ENCODE measurements around the gene ANO7. TPM values are rescaled to one million over a fixed set of nuclear protein-coding genes. Genes with fewer than 3 reads are reported as not detected.
"Not testable (repeated sequence)": the region's sequence is repeated elsewhere in the genome, so short reads cannot be mapped to it uniquely, and the experiment has no call there.

The ANO7 gene
- total RNA-seq, 1 donor from 2014 or later = 0.52 TPM

DNA sequence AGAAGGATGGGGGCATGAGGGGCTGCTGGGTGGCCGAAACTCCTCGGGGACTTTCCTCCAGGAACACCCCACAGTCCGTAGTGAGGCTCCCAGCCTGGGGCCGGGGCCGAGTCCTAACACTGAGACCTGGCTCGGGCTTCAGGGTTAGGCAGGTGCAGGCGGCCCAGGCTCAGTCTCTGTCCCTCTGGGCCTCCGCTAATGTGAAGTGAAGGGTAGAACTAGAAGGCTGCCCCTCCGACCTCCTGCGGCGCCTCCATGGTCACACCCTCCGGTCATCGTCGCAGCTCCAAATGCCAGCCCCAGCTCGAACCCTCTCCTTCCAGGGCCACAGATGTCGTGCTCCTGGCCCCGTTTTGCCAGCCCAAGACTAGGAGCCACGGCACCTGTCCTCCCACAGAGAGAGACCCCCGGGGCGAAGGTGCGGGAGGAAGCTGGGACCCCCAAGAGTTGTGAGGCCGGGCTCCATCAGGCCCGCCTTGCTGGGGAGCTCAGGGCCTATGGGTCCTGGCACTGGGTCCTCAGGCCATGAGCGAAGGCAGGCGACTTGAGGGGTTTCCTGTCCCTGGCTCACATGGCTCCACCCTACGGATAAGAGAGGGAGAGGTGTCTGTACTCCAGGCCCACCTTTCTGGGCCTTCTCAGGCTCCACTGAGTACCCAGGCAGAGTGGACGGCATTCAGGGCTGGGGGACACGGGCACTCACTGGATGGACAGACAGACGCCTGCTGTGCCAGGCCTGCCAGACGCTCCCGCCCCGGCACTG lies 797 bp downstream of the ANO7 start:
- intact Hi-C loops (cut with micrococcal nuclease) = no loop called here

DNA sequence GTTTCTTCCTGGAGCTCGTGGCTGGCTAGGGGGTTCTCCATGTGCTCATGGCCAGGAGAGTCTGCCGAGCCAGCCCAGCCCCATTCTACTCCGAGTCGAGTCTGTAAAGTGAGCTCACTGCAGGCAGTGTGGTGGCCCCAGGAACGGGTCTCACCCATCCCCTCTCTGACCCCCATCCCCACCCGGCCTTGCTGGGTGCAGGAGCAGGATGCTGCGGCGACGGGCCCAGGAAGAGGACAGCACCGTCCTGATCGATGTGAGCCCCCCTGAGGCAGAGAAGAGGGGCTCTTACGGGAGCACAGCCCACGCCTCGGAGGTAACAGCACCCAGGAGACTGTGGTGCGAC lies 1.4 kb downstream of the ANO7 start:
- intact Hi-C loops (cut with micrococcal nuclease) = no loop called here

DNA sequence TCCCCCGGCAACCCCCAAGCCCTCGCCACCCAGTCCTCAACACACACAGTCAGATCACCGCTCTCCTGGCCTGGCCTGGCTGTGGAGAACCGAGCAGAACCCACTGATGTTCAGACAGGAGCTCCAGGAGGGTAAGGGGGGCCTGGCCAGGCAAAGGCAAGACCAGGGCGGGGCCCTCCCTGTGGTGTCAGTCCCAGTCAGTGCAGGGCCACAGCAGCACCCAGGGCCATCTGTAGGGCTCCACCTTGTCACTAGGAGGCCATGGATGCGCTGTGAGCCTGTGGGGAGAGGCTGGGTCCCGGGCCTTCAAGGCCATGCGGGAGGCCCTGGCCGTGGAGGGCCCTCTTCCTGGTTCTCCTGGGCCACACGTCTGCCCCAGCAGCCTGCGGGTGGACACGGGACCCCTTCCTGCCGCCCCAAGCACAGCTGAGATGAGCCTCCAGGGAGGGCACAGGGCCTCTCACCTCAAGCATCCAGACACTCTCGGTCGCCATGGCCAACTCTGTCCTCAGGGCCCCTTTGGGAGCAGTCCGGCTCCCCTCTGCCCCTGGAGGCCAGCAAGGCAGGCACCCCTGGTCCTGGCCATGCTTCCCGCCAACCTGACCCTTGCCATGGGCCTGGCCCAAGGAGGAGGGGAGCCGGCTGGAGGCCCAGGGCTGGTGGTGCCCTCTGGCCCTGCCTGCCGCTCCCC lies 2.0 kb downstream of the ANO7 start:
- intact Hi-C loops (cut with micrococcal nuclease) = no loop called here

DNA sequence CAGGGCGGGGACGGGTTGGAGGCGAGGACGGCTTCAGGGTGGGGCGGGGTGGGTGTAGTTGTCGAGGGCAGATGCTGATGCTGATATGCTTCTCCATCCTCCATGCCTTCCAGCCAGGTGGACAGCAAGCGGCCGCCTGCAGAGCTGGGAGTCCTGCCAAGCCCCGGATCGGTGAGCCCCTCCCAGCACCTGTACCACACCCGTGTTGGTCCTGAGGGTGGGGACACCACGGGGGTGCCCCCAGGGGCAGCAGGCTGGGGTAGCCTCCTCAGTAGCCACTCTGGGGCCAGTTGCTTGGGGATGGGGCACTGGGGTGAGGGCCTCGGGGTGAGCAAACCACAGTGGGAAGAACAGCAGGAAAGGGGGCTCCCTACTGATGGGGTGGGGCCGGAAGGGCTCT lies 2.6 kb downstream of the ANO7 start:
- intact Hi-C loops (cut with micrococcal nuclease) = no loop called here

DNA sequence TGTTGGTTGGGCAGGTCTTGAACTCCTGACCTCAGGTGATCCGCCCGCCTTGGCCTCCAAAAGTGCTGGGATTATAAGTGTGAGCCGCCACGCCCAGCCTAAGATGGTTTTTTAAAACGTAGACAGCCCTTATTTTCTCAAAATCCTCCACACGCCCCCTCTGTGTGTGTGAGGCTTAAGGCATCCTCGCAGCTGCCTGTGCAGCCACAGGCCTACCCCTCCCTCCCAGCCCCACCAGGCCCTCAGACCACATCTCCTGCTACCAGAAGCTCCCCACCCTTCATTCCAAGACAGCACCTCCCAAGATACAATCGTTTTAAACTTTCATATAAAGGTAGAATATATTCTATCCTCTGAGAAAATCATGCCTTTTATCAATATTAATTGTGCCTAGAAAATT lies 4.8 kb downstream of the ANO7 start:
- intact Hi-C loops (cut with micrococcal nuclease) = no loop called here

DNA sequence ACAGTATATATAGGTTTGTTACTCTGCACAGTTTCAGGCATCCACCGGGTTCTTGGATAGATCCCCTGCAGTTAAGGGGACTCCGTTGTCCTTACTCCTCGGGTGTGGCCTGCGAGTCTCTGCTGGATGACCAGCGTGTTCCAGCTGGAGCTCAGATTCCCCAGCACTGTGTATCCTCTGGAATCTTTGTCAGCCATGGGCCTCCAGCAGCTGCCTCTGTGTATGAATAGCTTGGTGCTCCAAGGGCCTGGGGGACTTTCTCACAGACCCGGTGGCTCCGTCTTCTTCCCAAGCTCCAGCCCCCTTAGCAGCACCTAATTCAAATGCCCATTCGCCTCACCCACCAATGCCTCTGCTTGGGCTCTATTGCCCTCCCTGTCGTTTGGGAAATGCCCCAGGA lies 6.3 kb downstream of the ANO7 start:
- intact Hi-C loops (cut with micrococcal nuclease) = no loop called here

DNA sequence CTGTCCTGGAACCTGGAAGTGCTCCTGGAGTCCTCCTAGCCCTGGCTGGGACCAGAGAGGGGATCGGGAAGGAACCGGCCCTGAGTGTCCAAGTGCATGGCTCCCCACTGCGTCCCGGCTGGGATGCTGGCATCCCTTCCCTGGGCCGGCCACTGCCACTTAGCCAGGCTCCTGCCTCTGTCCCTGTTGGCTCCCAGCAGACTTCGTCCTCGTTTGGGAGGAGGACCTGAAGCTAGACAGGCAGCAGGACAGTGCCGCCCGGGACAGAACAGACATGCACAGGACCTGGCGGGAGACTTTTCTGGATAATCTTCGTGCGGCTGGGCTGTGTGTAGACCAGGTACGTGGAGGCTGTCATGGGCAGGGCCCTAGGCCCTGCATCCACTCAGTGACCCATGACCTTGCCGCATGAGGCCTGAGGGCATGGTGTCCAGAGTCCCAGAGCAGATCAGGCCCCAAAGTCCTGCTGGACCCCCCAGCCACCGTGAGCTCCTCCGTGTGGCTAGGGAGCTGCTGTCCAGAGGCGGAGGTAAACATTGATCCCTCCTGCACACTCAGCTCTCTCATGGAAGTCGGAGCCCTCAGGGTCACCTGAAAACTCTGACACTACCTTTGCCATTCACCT lies 7.1 kb downstream of the ANO7 start:
- intact Hi-C loops (cut with micrococcal nuclease) = no loop called here

DNA sequence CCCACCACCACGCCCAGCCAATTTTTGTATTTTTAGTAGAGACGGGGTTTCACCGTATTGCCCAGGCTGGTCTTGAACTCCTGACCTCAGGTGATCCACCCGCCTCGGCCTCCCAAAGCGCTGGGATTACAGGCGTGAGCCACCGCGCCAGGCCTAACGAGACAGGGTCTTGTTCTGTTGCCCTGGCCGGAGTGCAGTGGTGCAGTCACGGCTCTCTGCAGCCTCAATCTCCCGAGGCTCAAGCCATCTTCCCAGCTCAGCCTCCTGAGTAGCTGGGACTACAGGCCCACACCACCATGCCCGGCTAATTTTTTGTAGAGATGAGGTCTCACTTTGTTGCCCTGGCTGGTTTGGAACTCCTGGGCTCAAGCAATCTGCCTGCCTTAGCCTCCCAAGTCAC lies 8.8 kb downstream of the ANO7 start:
- intact Hi-C loops (cut with micrococcal nuclease) = not testable (repeated sequence)

DNA sequence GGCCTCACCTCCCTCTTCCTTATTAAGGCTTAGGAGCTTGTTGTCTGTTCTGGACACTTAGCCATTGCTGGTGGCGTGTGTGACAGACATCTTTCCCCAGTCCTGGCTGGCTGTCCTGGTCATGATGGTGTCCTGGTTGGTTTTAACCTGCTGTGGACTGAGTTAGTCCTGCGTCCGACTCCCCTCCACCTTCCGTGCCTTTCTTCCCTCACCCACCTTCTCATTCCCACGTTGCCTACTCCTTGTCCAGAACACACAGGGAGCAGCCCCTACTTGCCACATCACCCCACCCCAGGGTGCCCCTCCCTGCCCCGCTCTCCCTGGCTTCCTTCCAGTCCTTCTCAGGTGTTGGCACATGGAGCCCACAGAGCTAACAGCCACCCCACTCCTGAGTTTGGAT lies 9.5 kb downstream of the ANO7 start:
- intact Hi-C loops (cut with micrococcal nuclease) = no loop called here

DNA sequence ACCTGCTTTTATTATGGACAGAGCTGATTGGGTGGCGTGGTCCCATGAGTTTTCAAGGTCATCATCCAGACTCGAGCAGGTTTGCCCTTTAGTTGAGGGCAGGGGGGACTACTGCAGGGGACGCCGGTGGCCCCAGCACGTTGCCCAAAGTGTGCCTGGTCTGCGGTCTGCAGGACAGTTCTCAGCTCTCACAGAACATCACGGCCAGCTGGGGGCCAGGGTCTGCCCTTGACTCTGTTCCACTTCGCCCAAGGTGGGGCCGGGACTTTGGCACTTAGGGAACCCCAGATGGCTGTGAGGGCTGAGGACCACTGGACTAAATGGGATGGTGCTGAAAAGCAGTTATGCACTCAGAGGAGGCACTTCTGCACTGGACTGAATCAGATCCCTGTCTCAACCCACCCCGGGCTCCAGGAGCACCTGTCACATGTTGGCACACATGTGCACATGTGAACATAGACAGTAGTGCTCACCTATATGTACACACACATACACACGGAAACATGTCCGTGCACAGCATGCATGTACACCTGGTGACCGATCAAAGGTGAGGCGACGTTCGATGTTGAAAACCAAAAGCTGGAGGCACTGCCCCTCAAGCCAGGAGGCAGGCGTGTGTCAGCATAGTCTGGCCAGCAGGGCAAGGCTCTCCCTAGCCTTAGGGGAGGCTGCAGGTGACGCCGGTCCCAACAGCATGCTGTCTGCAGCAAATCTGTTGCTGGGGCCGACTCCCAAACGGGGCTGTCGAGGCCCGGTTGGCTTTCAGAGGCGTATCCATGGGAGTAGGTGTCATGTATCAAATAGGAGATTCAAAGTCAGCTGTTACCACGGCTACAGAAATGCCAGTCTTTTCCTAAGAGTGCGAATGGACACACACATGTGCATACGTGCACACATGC lies 10.2 kb downstream of the ANO7 start:
- intact Hi-C loops (cut with micrococcal nuclease) = no loop called here

DNA sequence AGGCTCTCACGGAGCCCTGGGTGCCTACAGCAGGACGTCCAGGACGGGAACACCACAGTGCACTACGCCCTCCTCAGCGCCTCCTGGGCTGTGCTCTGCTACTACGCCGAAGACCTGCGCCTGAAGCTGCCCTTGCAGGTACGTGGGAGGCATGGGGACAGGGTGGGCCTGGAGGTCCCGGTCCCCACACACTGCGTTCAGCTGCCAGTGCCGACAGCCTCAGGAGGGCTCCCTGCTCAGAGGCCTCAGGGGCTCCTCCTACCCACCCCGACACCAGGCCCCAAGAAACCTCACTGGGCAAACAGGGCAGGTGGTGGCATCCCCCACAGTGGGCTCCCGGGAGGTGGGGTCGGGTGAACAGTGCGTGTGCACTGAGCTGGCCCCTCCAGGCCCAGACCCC lies 10.8 kb downstream of the ANO7 start:
- intact Hi-C loops (cut with micrococcal nuclease) = no loop called here

DNA sequence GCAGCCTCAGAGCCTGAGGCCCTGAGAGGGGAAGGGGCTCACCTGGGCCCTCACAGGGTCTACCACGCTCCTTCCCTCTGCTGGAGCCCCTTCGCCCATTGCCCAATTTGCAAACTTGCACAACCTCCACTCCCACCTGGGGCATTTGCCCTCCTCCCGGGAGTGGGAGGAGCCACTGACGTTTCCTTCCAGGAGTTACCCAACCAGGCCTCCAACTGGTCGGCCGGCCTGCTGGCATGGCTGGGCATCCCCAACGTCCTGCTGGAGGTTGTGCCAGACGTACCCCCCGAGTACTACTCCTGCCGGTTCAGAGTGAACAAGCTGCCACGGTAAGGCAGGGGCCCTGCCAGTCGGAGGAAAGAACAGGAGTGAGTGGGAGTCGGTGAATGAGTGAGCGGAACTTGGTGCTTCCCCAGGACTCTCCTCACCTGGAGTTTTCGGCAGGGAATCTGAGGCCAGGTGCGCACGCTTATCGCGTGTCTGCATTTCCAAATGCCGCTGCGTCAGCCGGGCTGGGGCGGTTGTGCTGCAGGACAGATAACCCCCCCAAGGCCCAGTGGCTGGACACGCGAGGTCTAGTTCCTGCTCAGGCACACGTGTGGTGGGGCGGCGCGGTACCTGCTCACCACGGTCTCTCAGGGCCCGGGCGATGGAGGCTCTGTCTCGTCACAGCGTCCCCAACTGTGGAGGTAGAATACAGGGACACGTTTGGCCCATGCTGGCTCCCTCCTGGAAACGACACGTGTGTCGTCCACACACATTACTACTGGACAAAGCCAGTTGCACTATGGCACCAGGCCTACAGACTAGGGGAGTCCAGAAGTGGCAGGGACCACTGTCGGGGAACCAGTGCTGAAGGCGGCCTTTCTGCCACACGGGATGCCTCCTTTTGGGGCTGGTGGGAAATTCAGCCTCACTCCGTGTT lies 11.7 kb downstream of the ANO7 start:
- intact Hi-C loops (cut with micrococcal nuclease) = no loop called here

DNA sequence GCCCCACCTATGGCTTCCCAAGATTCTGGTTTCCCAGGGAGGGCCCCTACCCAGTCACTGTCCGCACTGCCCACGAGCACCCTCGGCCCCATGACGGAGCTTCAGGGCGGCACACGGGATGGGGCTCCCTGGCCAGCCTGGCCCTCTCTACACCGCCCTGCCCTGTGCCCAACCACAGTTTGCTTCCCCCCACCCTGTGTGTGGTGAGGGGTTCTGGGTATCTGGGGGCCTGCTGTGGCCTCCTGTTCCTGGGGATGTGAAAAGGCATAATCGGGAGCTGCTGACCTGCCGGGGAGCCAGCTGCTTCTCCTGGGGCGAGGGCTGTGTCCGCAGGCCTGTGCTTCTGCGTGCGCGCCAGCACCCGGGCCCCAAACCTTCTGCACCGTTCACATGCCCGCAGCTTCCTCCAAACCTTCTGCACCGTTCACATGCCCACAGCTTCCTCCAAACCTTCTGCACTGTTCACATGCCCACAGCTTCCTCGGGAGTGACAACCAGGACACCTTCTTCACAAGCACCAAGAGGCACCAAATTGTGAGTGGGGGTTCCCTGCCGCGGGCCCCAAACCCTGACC lies 12.4 kb downstream of the ANO7 start:
- intact Hi-C loops (cut with micrococcal nuclease) = no loop called here

DNA sequence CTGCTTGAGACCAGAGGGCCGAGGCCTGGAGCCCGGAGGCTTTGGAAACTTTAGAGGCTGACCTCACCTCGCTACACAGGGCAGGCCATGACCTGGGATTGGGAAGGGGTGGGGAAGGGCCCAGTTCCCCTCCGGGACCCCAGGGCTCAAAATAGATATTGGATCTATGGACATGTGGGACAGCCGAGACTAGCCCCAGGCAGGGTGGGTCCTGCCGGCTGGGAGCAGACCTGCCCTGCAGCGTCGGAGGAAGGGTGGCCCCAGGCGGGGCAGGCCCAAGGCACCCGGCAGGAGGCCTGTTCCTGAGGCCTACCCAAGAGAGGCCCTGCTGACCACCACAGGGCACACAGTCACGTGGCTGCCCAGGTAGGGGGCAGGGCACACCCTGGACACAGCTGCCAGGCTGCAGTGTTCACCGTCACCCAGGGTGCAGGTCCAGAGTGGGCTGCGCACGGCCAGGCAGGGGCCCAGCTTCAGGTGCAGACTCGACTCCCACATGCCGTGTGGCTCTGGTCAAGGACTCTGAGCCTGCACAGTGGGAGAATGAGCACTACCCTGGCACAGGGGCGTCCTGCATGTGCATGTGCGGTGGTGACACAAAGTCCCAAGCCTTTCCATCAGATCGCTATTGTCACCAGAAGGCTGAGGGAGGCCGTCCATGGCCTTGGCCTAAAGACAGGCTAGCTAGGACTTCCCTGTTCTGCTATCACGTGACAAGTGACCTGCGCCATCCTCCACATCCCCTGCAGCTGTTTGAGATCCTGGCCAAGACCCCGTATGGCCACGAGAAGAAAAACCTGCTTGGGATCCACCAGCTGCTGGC lies 13.2 kb downstream of the ANO7 start:
- intact Hi-C loops (cut with micrococcal nuclease) = no loop called here

DNA sequence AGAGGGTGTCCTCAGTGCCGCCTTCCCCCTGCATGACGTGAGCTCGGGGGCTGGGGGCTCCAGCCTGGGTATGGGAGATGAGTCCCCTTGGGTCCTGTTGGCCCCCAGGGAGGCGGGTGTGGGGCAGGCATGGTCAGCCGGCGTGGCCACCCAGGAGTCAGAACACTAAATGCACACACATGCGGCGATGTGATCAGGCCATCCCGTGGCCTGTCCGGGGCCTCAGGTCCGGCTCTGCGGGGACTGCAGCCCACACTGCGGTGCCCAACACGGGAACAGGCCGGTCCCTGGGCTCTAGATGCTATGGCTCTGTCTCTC lies 13.8 kb downstream of the ANO7 start:
- intact Hi-C loops (cut with micrococcal nuclease) = no loop called here

DNA sequence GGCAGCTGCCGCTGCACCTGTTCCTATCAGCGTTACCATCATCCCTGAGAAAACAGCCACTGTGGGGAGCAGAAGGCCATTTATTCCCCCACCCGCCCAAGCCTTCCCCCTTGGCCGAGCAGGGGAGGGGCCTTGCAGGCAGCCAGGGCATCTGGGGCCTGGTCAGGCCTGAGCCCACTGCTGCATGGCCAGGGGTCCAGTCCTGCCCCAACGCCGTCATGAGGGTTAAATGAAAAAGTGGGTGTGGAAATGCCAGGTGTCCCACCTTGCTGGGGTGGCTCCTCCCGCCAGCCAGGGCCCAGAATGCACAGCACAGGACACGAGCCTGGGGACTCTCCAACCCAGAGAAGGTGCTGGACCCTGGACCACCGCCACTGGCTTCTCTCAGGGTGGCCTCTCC lies 14.2 kb downstream of the ANO7 start:
- intact Hi-C loops (cut with micrococcal nuclease) = no loop called here

DNA sequence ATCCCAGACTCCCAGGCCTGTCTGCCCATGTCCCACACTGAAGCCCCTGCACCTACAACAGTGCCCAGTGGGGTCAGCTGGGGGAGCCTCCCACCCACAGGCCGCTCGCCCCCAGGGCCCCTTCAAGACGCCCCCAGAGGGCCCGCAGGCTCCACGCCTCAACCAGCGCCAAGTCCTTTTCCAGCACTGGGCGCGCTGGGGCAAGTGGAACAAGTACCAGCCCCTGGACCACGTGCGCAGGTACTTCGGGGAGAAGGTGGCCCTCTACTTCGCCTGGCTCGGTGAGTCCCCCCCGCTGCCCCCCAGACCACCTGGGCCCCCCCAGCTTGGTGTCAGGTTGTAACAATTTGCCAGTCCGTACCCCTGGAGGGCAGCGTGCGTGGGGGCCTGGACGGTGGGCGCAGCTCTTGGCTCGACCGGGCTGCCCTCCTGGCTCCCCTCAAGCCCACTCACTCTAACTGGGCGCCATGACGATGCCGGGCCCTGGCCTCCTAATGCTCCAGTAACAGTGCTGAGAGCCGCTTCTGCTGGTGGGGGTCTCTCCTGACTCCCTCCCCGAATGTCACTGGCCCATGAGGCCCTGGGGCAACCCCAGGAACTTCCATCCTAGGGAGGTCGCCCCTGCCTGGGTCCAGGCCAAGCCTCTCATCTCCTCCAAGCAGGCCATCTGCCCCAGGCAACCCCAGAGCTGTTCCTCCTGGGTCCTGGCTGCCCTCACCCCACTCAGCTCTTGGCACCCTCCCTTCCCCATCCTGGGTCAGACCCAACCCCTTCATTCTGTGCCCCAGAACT lies 14.9 kb downstream of the ANO7 start:
- intact Hi-C loops (cut with micrococcal nuclease) = no loop called here

DNA sequence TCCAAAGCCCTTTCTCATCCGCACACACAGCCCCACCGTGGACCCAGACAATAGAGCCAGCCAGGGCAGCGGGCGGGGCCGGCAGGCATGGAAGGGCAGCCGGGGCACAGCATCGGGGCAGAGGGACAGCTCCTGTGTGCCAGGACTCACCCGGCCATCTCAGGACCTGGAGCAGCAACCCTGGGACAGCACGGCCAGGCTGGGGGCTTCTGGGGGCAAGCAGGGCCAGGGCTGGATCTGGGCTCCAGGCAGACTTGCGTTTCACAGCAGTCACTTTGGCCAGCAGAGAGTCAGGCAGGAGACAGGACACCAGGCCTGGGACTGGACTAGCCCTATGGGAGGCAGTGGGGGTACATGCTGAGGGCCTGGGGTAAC lies 15.5 kb downstream of the ANO7 start:
- intact Hi-C loops (cut with micrococcal nuclease) = no loop called here

DNA sequence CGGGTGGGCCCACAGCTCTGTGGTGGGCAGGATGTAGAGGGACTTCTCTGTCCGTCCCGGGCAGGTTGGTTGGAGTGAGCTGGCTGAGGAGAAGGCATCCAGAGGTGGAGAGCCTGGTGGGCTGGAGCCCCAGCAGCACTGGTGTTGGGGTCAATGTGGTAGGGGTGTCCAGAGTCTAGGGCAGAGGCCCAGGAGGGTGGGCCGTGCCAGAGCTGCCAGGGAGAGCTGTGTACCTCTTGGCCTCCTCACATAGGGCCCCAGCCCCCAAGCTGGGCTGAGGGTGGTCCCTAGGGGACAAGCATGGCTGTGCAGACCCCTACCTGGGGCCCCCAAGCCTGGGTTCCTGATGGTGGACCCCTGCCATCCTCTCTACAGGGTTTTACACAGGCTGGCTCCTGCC lies 16.0 kb downstream of the ANO7 start:
- intact Hi-C loops (cut with micrococcal nuclease) = no loop called here
